CD4-positive, alpha-beta T cell (primary cell): ENCODE results near the gene CYB561. TPM values are rescaled to one million over a fixed set of nuclear protein-coding genes. Genes with fewer than 3 reads are reported as not detected.
"Not testable (repeated sequence)": the region's sequence is repeated elsewhere in the genome, so short reads cannot be mapped to it uniquely, and the experiment has no call there.

Experiments
- ATAC-seq: fragments of 200-7000 bp; cut with Tn5 transposase; one replicate; pipeline ENCODE4 v1.10.0; 2022; ENCODE audit warnings: mild to moderate bottlenecking; ENCODE audit not compliant: poor library complexity
- CTCF ChIA-PET: fragments of 350-600 bp; sonication (Branson Sonifier 250); formaldehyde crosslinking; loops from one replicate; lab custom pipeline; 2021; ENCODE audit warnings: antibody characterized with exemption, inconsistent platforms; lab: Charles Lee
- POLR2A ChIA-PET: fragments of 350-600 bp; sonication (Branson Sonifier 250); formaldehyde crosslinking; loops from one replicate; lab custom pipeline; 2021; ENCODE audit warnings: antibody characterized with exemption, inconsistent platforms; lab: Charles Lee
- DNase-seq, 14 experiments: peaks; one replicate each; pipeline ENCODE4 v3.0.0-alpha.2; 2013 to 2020; ENCODE audit warnings: mixed read lengths in 2 of 14
- H3K27ac ChIP-seq, 2 donors: one replicate each; pipeline versions ENCODE4 v1.5.1 to v1.7.0; 2013; ENCODE audit warnings: low read length in 2 of 2, low read depth in 1 of 2, mild to moderate bottlenecking in 1 of 2
- H3K27me3 ChIP-seq, 2 experiments: 1 replicate in 1 of 2; 2 replicates in 1 of 2; pipeline versions ENCODE4 v1.6.1 to v1.7.0; 2013; ENCODE audit warnings: low read length in 2 of 2, control low read depth in 1 of 2, mild to moderate bottlenecking in 1 of 2, moderate library complexity in 1 of 2; ENCODE audit not compliant: insufficient read depth in 2 of 2, control insufficient read depth in 1 of 2
- H3K36me3 ChIP-seq: one replicate; pipeline ENCODE4 v1.6.1; 2013; ENCODE audit warnings: low read length, control low read depth; ENCODE audit not compliant: insufficient read depth
- H3K4me1 ChIP-seq: one replicate; pipeline ENCODE4 v1.6.1; 2013; ENCODE audit warnings: low read length, control low read depth; ENCODE audit not compliant: insufficient read depth
- H3K4me3 ChIP-seq: one replicate; pipeline ENCODE4 v1.5.1; 2013; ENCODE audit warnings: mild to moderate bottlenecking, low read length, moderate library complexity
- H3K9me3 ChIP-seq, 2 experiments: 1 replicate in 1 of 2; 2 replicates in 1 of 2; pipeline versions ENCODE4 v1.6.1 to v1.7.0; 2013; ENCODE audit warnings: low read length in 2 of 2, mild to moderate bottlenecking in 2 of 2, control low read depth in 1 of 2, moderate library complexity in 1 of 2; ENCODE audit not compliant: control insufficient read depth in 1 of 2, insufficient read depth in 1 of 2
- H3K27ac Mint-ChIP-seq: one replicate; pipeline ENCODE4 v1.8.0; 2020; ENCODE audit warnings: mixed read lengths
- H3K27me3 Mint-ChIP-seq: one replicate; pipeline ENCODE4 v1.8.0; 2021; ENCODE audit warnings: mixed read lengths
- H3K36me3 Mint-ChIP-seq: one replicate; pipeline ENCODE4 v1.8.0; 2021; ENCODE audit warnings: low read depth, mixed read lengths
- H3K4me1 Mint-ChIP-seq: one replicate; pipeline ENCODE4 v1.8.0; 2021; ENCODE audit warnings: low read depth, mixed read lengths
- H3K4me3 Mint-ChIP-seq: one replicate; pipeline ENCODE4 v1.8.0; 2020; ENCODE audit warnings: mild to moderate bottlenecking, mixed read lengths
- H3K9me3 Mint-ChIP-seq: one replicate; pipeline ENCODE4 v1.8.0; 2020; ENCODE audit warnings: mixed read lengths
- CTCF ChIP-seq: fragments of 200-600 bp; IDR thresholded peaks from one replicate; pipeline ENCODE4 v1.8.0; 2022; ENCODE audit warnings: antibody characterized with exemption, mild to moderate bottlenecking
- intact Hi-C, 2 experiments: fragments of 100-400 bp; cut with DNase I in 1 of 2; cut with micrococcal nuclease in 1 of 2; formaldehyde crosslinking; loops; one replicate each; pipeline versions ENCODE4 v1.15.1 to v1.9.0; 2023 to 2025; cut with DNase I, micrococcal nuclease
- total RNA-seq, 174 experiments: library from RNA in 2 of 174; stranded (reverse) in 2 of 174; gene quantifications; one replicate each; pipeline ENCODE4 v1.2.3 and lab custom pipeline; 2021 to 2026

CYB561 gene
- total RNA-seq, 2 experiments from 2014 or later, result 17.4 to 18.1 TPM

GRCh38 chr17:63458478-63458877, 12.4 kb upstream of the CYB561 start:
- Histone ChIP-seq H3K36me3 (no peaks in the 10 kb centered on the region), H3K27ac (no peak overlapping the region), H3K4me1 (no peaks in the 10 kb centered on the region), H3K27me3 (no peaks in the 10 kb centered on the region), H3K9me3 (no peaks in the 10 kb centered on the region), H3K4me3 (no peak overlapping the region)
- Mint-ChIP-seq H3K4me3 (no peak overlapping the region), H3K9me3 (no peaks in the 10 kb centered on the region), H3K36me3 (no peaks in the 10 kb centered on the region), H3K27ac (no peak overlapping the region), H3K4me1 (no peaks in the 10 kb centered on the region), H3K27me3 (peaks cover 4% of the 10 kb centered on the region)
- TF ChIP-seq CTCF, result no peak
- DNase-seq, result no peak
- intact Hi-C loops, result no loop called here
- ChIA-PET POLR2A (no interaction called here), CTCF (no interaction called here)
- no peak for ATAC-seq

- TF ChIP-seq CTCF, result no peak
- intact Hi-C loops, result no loop called here
- H3K36me3 Mint-ChIP-seq, result no peaks in the 10 kb centered on the region
- no peak overlapping the region for H3K4me3 Mint-ChIP-seq
- POLR2A ChIA-PET, result no interaction called here
- Histone ChIP-seq H3K4me3 (no peak overlapping the region), H3K9me3 (no peaks in the 10 kb centered on the region), H3K36me3 (no peaks in the 10 kb centered on the region), H3K27me3 (no peaks in the 10 kb centered on the region), H3K27ac (no peak overlapping the region), H3K4me1 (peaks cover 4% of the 10 kb centered on the region)
- H3K27ac Mint-ChIP-seq, result no peak overlapping the region
- no peak for ATAC-seq
- CTCF ChIA-PET, result no interaction called here
- H3K27me3 Mint-ChIP-seq, result peaks cover 4% of the 10 kb centered on the region
- H3K9me3 Mint-ChIP-seq, result no peaks in the 10 kb centered on the region
- no peaks in the 10 kb centered on the region for H3K4me1 Mint-ChIP-seq
- no peak for DNase-seq
Observed at GRCh38 chr17:63455417-63455816, 9.3 kb upstream of the CYB561 start.

GRCh38 chr17:63454915-63455314, 8.8 kb upstream of the CYB561 start:
- Mint-ChIP-seq H3K9me3 (no peaks in the 10 kb centered on the region), H3K4me1 (peaks cover 2% of the 10 kb centered on the region), H3K27me3 (peaks cover 4% of the 10 kb centered on the region), H3K4me3 (no peak overlapping the region), H3K36me3 (no peaks in the 10 kb centered on the region), H3K27ac (no peak overlapping the region)
- H3K36me3 ChIP-seq, result no peaks in the 10 kb centered on the region
- ChIA-PET CTCF (no interaction called here), POLR2A (no interaction called here)
- no peaks in the 10 kb centered on the region for H3K9me3 ChIP-seq
- intact Hi-C loops, result no loop called here
- DNase-seq, result no peak
- no peak for ATAC-seq
- TF ChIP-seq CTCF, result no peak
- no peak overlapping the region for H3K4me3 ChIP-seq
- peaks cover 9% of the 10 kb centered on the region for H3K4me1 ChIP-seq
- no peak overlapping the region for H3K27ac ChIP-seq
- H3K27me3 ChIP-seq, result no peaks in the 10 kb centered on the region

- H3K36me3 ChIP-seq, H3K4me1 ChIP-seq, H3K36me3 Mint-ChIP-seq, H3K4me1 Mint-ChIP-seq, H3K4me3 Mint-ChIP-seq, H3K27ac ChIP-seq, H3K9me3 Mint-ChIP-seq, intact Hi-C loops, H3K4me3 ChIP-seq, ATAC-seq, H3K27ac Mint-ChIP-seq, CTCF ChIA-PET, H3K27me3 Mint-ChIP-seq, DNase-seq, H3K9me3 ChIP-seq, H3K27me3 ChIP-seq: not testable (repeated sequence)
- POLR2A ChIA-PET, result interaction anchor here (0.7 kb wide), 1 partner anchor 15 kb away, joined by 3 read pairs; no protein-coding TSS in a partner anchor
Observed at GRCh38 chr17:63454357-63454756, 8.3 kb upstream of the CYB561 start.
